ENCODE results near the gene RASL10A. TPM values are rescaled to one million over a fixed set of nuclear protein-coding genes. Genes with fewer than 3 reads are reported as not detected.

The RASL10A gene
- total and polyA plus RNA-seq, 2 donors (not counting 1 experiment from before 2014, with no cell fraction given): not detected

DNA sequence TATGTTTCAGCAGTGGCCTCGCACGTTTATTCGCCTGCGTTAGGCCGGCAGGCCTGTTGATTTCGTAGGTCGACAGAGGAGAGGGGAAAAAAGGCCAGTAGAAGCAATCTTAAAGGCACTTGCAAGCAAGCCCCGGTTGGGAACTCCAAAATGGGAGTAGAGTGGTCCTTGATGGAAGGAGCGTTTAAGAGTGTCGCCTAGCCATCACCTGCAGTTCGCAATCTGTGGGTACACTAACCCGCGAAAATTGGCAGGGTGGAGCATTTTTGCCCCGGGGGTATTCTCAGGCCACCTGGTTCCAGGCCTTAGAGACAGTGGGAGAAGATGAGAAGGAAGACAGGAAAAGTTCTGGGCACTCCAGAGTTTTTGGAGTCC, 46.3 kb downstream of the RASL10A start:
- Histone ChIP-seq H4K20me1 (ENCODE audit: control insufficient read depth, extremely low read depth, insufficient read depth, low read length) (peaks cover 20% of the 10 kb centered on the region), H3K4me3 (replicated peaks in 1 of 4; ENCODE audit: control extremely low read depth in 1 of 4, insufficient read depth in 1 of 4, low read depth in 3 of 4, low read length in 4 of 4) (peak overlapping the region; percentile 82 to 91 (median 88)), H3K79me2 (ENCODE audit: control insufficient read depth, insufficient read depth, low read length) (peaks cover 72% of the 10 kb centered on the region), H3K36me3 (ENCODE audit: control insufficient read depth, insufficient read depth, low read length) (peaks cover 11% of the 10 kb centered on the region), H2AFZ (ENCODE audit: low read length) (no peak overlapping the region), H3K4me2 (ENCODE audit: extremely low read depth, insufficient read depth, low read length) (peak overlapping the region; percentile 100), H3K9ac (ENCODE audit: insufficient read depth, low read length) (peak overlapping the region; percentile 100), H3K9me3 (ENCODE audit: control insufficient read depth, insufficient read depth, low read depth, low read length) (no peaks in the 10 kb centered on the region), H3K4me1 (ENCODE audit: control insufficient read depth, extremely low read depth, insufficient read depth, low read length) (peaks cover 27% of the 10 kb centered on the region), H3K27me3 (ENCODE audit: control insufficient read depth, insufficient read depth, low read length) (no peaks in the 10 kb centered on the region), H3K27ac (ENCODE audit: insufficient read depth, low read length) (peak overlapping the region; percentile 100)
- TF ChIP-seq, protein P1, sequence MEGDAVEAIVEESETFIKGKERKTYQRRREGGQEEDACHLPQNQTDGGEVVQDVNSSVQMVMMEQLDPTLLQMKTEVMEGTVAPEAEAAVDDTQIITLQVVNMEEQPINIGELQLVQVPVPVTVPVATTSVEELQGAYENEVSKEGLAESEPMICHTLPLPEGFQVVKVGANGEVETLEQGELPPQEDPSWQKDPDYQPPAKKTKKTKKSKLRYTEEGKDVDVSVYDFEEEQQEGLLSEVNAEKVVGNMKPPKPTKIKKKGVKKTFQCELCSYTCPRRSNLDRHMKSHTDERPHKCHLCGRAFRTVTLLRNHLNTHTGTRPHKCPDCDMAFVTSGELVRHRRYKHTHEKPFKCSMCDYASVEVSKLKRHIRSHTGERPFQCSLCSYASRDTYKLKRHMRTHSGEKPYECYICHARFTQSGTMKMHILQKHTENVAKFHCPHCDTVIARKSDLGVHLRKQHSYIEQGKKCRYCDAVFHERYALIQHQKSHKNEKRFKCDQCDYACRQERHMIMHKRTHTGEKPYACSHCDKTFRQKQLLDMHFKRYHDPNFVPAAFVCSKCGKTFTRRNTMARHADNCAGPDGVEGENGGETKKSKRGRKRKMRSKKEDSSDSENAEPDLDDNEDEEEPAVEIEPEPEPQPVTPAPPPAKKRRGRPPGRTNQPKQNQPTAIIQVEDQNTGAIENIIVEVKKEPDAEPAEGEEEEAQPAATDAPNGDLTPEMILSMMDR (conservative IDR thresholded peaks at IDR 0.05 in 1 of 2, IDR thresholded peaks at IDR 0.05 in 1 of 2; ENCODE audit: low read depth in 1 of 2, low read length in 2 of 2): no peak
- no peak for TF ChIP-seq EZH2 (IDR thresholded peaks at IDR 0.05; ENCODE audit: low read length, missing control alignments)
- DNase-seq (ENCODE audit: low read depth in 2 of 2): no peak

DNA sequence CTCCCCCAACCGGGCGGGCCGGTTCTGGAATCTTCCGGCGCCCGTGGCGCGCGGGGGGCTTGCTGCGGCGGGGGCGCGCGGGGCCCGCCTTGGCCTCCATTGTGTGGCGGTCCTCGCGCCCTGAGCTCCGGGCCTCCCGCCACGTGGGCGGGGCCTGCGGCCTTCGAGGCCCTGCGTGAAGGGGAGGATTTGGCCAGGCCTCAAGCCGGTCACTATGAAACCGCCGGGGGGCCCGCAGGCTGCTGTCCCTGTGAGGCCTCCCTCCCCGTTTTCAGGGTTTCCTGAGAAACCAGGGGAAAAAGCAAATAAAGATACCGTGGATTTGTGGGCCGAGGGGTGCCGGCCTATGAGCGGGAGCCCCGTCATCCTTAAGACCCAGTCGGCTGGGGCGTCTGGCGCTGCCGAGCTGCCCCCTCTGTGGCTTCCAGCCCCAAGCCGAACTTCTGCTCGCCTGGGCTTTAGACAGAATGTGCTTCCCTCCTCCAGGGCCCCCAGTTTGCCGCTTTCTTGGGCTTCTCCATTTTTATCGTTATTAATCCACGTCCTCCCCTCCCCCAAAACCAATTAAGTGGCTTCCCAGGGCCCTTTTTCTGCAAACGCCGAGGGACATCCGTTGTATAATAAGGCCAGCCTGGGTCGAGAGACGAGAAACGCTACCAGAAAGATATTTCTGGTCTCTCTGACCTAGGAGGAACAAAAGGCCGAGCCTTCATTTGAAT, 46.8 kb downstream of the RASL10A start:
- peak; percentile 70 to 78 for DNase-seq (ENCODE audit: low read depth in 2 of 2)
- peaks cover 67% of the 10 kb centered on the region for H3K79me2 ChIP-seq (ENCODE audit: control insufficient read depth, insufficient read depth, low read length)
- peaks cover 13% of the 10 kb centered on the region for H3K36me3 ChIP-seq (ENCODE audit: control insufficient read depth, insufficient read depth, low read length)
- peak overlapping the region; percentile 100 for H3K9ac ChIP-seq (ENCODE audit: insufficient read depth, low read length)
- no peaks in the 10 kb centered on the region for H3K9me3 ChIP-seq (ENCODE audit: control insufficient read depth, insufficient read depth, low read depth, low read length)
- peaks cover 20% of the 10 kb centered on the region for H4K20me1 ChIP-seq (ENCODE audit: control insufficient read depth, extremely low read depth, insufficient read depth, low read length)
- H3K27me3 ChIP-seq (ENCODE audit: control insufficient read depth, insufficient read depth, low read length): no peaks in the 10 kb centered on the region
- no peak overlapping the region for H2AFZ ChIP-seq (ENCODE audit: low read length)
- peak overlapping the region; percentile 82 to 91 (median 88) for H3K4me3 ChIP-seq (replicated peaks in 1 of 4; ENCODE audit: control extremely low read depth in 1 of 4, insufficient read depth in 1 of 4, low read depth in 3 of 4, low read length in 4 of 4)
- peaks cover 27% of the 10 kb centered on the region for H3K4me1 ChIP-seq (ENCODE audit: control insufficient read depth, extremely low read depth, insufficient read depth, low read length)
- H3K27ac ChIP-seq (ENCODE audit: insufficient read depth, low read length): peak overlapping the region; percentile 100
- peak overlapping the region; percentile 100 for H3K4me2 ChIP-seq (ENCODE audit: extremely low read depth, insufficient read depth, low read length)
- TF ChIP-seq, protein P1 (conservative IDR thresholded peaks at IDR 0.05 in 1 of 2, IDR thresholded peaks at IDR 0.05 in 1 of 2; ENCODE audit: low read depth in 1 of 2, low read length in 2 of 2): no peak
- no peak for TF ChIP-seq EZH2 (IDR thresholded peaks at IDR 0.05; ENCODE audit: low read length, missing control alignments)

DNA sequence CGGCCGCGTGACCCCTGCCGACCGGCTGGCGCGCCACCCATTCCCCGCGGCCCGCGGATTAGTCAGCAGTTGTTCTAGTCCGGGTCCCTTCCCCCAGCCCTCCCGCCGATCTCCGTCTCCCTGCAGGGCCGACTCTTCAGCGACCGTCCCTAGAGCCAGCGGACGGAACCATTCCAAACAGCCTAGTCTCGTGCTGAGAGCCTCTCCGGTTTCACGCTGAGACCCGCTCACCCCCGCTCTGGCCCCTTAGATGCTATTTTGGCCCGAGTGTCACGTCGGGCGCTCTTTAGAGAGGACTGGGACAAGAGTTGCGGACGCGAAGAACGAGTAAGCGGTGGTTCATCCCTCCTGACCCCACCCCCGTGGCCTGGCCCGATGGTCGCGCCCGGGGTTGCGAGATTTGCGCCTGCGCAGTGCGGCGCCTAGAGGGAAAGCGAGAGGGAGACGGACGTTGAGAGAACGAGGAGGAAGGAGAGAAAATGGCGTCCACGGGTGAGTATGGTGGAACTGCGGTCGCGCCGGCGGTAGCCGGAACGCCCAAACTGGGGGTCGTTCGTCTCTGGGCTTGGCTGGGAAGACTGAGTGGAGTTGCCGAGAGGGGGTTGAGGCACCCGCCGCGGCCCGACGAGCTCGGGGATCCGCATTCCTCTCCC, 47.5 kb downstream of the RASL10A start, which contains the start of the genes EWSR1 and RHBDD3:
Gene EWSR1, plus strand, starts transcription at position 411 of the 653 bp plus-strand sequence. Its CDS starts 69 bp downstream, at position 480.
Gene RHBDD3, minus strand, starts transcription at position 124 of the 653 bp plus-strand sequence. CDS start 2,355 bp downstream, outside the sequence.
- TF ChIP-seq EZH2 (IDR thresholded peaks at IDR 0.05; ENCODE audit: low read length, missing control alignments): no peak
- TF ChIP-seq, protein P1 (conservative IDR thresholded peaks at IDR 0.05 in 1 of 2, IDR thresholded peaks at IDR 0.05 in 1 of 2; ENCODE audit: low read depth in 1 of 2, low read length in 2 of 2): no peak
- Histone ChIP-seq H2AFZ (ENCODE audit: low read length) (peak within 1 kb of the TSS; percentile 93), H3K4me1 (ENCODE audit: control insufficient read depth, extremely low read depth, insufficient read depth, low read length) (peaks cover 27% of the 10 kb centered on the region), H3K36me3 (ENCODE audit: control insufficient read depth, insufficient read depth, low read length) (peaks cover 13% of the 10 kb centered on the region), H3K9me3 (ENCODE audit: control insufficient read depth, insufficient read depth, low read depth, low read length) (no peaks in the 10 kb centered on the region), H4K20me1 (ENCODE audit: control insufficient read depth, extremely low read depth, insufficient read depth, low read length) (peaks cover 20% of the 10 kb centered on the region), H3K4me2 (ENCODE audit: extremely low read depth, insufficient read depth, low read length) (peak within 1 kb of the TSS; percentile 100), H3K27ac (ENCODE audit: insufficient read depth, low read length) (peak within 1 kb of the TSS; percentile 100), H3K27me3 (ENCODE audit: control insufficient read depth, insufficient read depth, low read length) (no peaks in the 10 kb centered on the region), H3K79me2 (ENCODE audit: control insufficient read depth, insufficient read depth, low read length) (peaks cover 60% of the 10 kb centered on the region), H3K9ac (ENCODE audit: insufficient read depth, low read length) (peak within 1 kb of the TSS; percentile 100), H3K4me3 (replicated peaks in 1 of 4; ENCODE audit: control extremely low read depth in 1 of 4, insufficient read depth in 1 of 4, low read depth in 3 of 4, low read length in 4 of 4) (peak within 1 kb of the TSS; percentile 82 to 91 (median 88))
- DNase-seq (ENCODE audit: low read depth in 2 of 2): peak; percentile 98

All from fibroblast of lung (primary cell).